Osteoblast (primary cell): ENCODE data around the gene CNOT6. TPM values are rescaled to one million over a fixed set of nuclear protein-coding genes. Genes with fewer than 3 reads are reported as not detected.

Source experiments
- DNase-seq: peaks from one replicate; pipeline ENCODE4 v3.0.0; 2011; ENCODE audit warnings: low spot score, mixed read lengths; ENCODE audit not compliant: insufficient read length; ENCODE audit errors: missing footprints
- H2AFZ ChIP-seq: 2 replicates; pipeline ENCODE4 v1.6.0; 2011; ENCODE audit warnings: mild to moderate bottlenecking, low read length
- H3K27ac ChIP-seq: 2 replicates; pipeline ENCODE4 v1.5.1; 2011; ENCODE audit warnings: mild to moderate bottlenecking, low read depth, low read length, moderate library complexity
- H3K27me3 ChIP-seq: 2 replicates; pipeline ENCODE4 v1.6.0; 2012; ENCODE audit warnings: mild to moderate bottlenecking, control low read depth, inconsistent platforms, low read length, moderate library complexity; ENCODE audit not compliant: insufficient read depth
- H3K36me3 ChIP-seq: 2 replicates; pipeline ENCODE4 v1.5.1; 2011; ENCODE audit warnings: mild to moderate bottlenecking, low read length, control low read depth, moderate library complexity; ENCODE audit not compliant: insufficient read depth
- H3K4me1 ChIP-seq: 2 replicates; pipeline ENCODE4 v1.5.1; 2011; ENCODE audit warnings: mild to moderate bottlenecking, low read length, control low read depth, moderate library complexity; ENCODE audit not compliant: insufficient read depth
- H3K4me2 ChIP-seq: 2 replicates; pipeline ENCODE4 v1.6.0; 2011; ENCODE audit warnings: mild to moderate bottlenecking, low read length; ENCODE audit not compliant: insufficient read depth
- H3K4me3 ChIP-seq: fragments of 200-600 bp; sonication (generic); 3 replicates; pipeline ENCODE4 v1.5.1; 2012; ENCODE audit warnings: mild to moderate bottlenecking, low read length, inconsistent platforms; ENCODE audit not compliant: insufficient read depth
- H3K79me2 ChIP-seq: 2 replicates; pipeline ENCODE4 v1.6.0; 2012; ENCODE audit warnings: mild to moderate bottlenecking, low read length, control low read depth, inconsistent platforms; ENCODE audit not compliant: insufficient read depth
- H3K9me3 ChIP-seq: 2 replicates; pipeline ENCODE4 v1.5.1; 2011; ENCODE audit warnings: low read depth, low read length, control low read depth
- H4K20me1 ChIP-seq: 2 replicates; pipeline ENCODE4 v1.6.0; 2012; ENCODE audit warnings: mild to moderate bottlenecking, low read length, control low read depth; ENCODE audit not compliant: insufficient read depth
- total RNA-seq: library from RNA; depleted of rRNA; stranded (reverse); fragments of >200 nt; gene quantifications from 2 replicates; pipeline ENCODE4 v1.2.3, GENCODE V29; 2012
- TF ChIP-seq, protein P1 (sequence below): IDR thresholded peaks from 2 replicates; pipeline ENCODE4 v1.5.1; 2011; ENCODE audit warnings: mild to moderate bottlenecking, low read depth, low read length, moderate library complexity; ENCODE audit errors: extremely low read depth

Gene CNOT6
- total RNA-seq, 1 donor: 8.3 TPM

GRCh38 chr5:180460834-180461233 is 33.3 kb upstream of the CNOT6 start:
- no peak overlapping the region for H3K27ac ChIP-seq
- no peaks in the 10 kb centered on the region for H3K36me3 ChIP-seq
- H3K9me3 ChIP-seq: no peaks in the 10 kb centered on the region
- TF ChIP-seq, protein P1, sequence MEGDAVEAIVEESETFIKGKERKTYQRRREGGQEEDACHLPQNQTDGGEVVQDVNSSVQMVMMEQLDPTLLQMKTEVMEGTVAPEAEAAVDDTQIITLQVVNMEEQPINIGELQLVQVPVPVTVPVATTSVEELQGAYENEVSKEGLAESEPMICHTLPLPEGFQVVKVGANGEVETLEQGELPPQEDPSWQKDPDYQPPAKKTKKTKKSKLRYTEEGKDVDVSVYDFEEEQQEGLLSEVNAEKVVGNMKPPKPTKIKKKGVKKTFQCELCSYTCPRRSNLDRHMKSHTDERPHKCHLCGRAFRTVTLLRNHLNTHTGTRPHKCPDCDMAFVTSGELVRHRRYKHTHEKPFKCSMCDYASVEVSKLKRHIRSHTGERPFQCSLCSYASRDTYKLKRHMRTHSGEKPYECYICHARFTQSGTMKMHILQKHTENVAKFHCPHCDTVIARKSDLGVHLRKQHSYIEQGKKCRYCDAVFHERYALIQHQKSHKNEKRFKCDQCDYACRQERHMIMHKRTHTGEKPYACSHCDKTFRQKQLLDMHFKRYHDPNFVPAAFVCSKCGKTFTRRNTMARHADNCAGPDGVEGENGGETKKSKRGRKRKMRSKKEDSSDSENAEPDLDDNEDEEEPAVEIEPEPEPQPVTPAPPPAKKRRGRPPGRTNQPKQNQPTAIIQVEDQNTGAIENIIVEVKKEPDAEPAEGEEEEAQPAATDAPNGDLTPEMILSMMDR: no peak
- no peak overlapping the region for H3K4me2 ChIP-seq
- no peak overlapping the region for H3K4me3 ChIP-seq
- no peak overlapping the region for H2AFZ ChIP-seq
- no peak for DNase-seq
- H3K4me1 ChIP-seq: no peaks in the 10 kb centered on the region
- no peaks in the 10 kb centered on the region for H4K20me1 ChIP-seq
- H3K79me2 ChIP-seq: no peaks in the 10 kb centered on the region
- no peaks in the 10 kb centered on the region for H3K27me3 ChIP-seq

DNA sequence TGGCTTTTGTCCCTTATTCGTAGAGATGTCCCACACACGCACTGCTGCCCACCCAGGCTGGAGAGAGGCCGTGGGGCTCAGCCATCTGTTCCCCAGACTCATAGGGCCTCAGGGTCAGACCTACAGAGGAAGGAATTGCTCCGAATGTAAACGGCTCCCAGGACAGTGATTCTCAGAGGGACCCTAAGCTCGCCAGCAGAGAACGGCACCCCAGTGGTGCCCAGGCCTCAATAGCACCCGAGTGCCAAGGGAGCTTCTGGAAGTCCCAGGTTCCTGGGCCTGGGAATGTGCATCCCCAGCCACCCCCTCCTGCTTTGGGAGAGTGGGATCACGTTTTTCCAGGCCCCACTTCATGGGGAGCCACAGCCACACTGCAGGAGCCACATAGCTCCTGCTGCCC is 32.9 kb upstream of the CNOT6 start:
- no peak overlapping the region for H3K27ac ChIP-seq
- TF ChIP-seq, protein P1: no peak
- no peaks in the 10 kb centered on the region for H3K27me3 ChIP-seq
- no peaks in the 10 kb centered on the region for H4K20me1 ChIP-seq
- H3K4me3 ChIP-seq: no peak overlapping the region
- H3K79me2 ChIP-seq: no peaks in the 10 kb centered on the region
- no peak overlapping the region for H3K4me2 ChIP-seq
- no peaks in the 10 kb centered on the region for H3K36me3 ChIP-seq
- H3K4me1 ChIP-seq: no peaks in the 10 kb centered on the region
- no peaks in the 10 kb centered on the region for H3K9me3 ChIP-seq
- no peak overlapping the region for H2AFZ ChIP-seq
- DNase-seq: peak; percentile 57

DNA sequence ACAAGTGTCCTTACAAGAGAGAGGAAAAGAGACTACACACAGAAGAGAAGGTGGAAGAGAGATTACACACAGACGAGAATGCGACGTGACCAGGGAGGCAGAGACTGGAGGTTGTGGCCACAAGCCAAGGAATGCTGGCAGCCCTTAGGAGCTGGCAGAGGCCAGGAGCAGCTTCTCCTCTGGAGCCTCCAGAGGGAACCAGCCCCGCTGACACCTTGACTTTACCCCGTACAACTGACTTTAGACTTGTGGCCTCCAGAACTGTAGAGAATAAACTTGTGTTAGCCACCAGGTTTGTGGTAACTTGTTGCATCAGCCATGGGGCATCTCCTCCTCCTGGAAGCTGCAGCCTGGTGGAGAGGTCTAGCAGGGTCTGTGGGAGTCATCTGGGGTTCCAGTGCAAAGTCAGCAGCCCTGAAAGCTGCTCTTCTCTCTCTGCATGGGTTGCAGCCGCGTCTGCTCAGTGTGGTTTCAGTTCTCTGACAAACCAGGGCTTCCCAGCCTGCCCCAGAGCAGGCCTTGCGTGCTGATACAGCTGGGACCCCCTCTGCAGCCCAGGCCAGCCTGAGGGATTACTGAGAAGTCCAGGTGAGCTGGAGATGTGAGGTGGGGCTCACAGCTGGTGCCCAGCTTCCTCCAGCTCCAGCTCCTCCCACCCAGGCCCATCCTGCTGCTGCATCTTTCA is 30.8 kb upstream of the CNOT6 start:
- Histone ChIP-seq H3K9me3 (no peaks in the 10 kb centered on the region), H2AFZ (no peak overlapping the region), H3K27me3 (no peaks in the 10 kb centered on the region), H3K27ac (no peak overlapping the region), H3K36me3 (no peaks in the 10 kb centered on the region), H3K4me2 (no peak overlapping the region), H3K4me1 (no peaks in the 10 kb centered on the region), H3K4me3 (no peak overlapping the region), H3K79me2 (no peaks in the 10 kb centered on the region), H4K20me1 (no peaks in the 10 kb centered on the region)
- DNase-seq: peak; percentile 73
- TF ChIP-seq, protein P1: no peak

GRCh38 chr5:180463916-180464602 is 30.1 kb upstream of the CNOT6 start:
- no peaks in the 10 kb centered on the region for H3K9me3 ChIP-seq
- TF ChIP-seq, protein P1: no peak
- DNase-seq: peak; percentile 65
- no peak overlapping the region for H3K4me3 ChIP-seq
- no peak overlapping the region for H3K4me2 ChIP-seq
- H3K79me2 ChIP-seq: no peaks in the 10 kb centered on the region
- H3K27ac ChIP-seq: no peak overlapping the region
- H2AFZ ChIP-seq: no peak overlapping the region
- H3K4me1 ChIP-seq: no peaks in the 10 kb centered on the region
- H4K20me1 ChIP-seq: no peaks in the 10 kb centered on the region
- H3K27me3 ChIP-seq: no peaks in the 10 kb centered on the region
- no peaks in the 10 kb centered on the region for H3K36me3 ChIP-seq
